HL-60/S4 (cell line): ENCODE data around the gene UGT1A10.
"Not testable (repeated sequence)": the region's sequence is repeated elsewhere in the genome, so short reads cannot be mapped to it uniquely, and the experiment has no call there.

Experiments used
- in situ Hi-C: fragments of 300-500 bp; cut with MboI; formaldehyde crosslinking; loops from 2 replicates; pipeline ENCODE4 v1.14.3; 2022; ENCODE audit warnings: low sequenced_read_pairs

Gene UGT1A10

GRCh38 chr2:233736868-233737653 lies 100.8 kb downstream of the UGT1A10 start:
- in situ Hi-C loops = not testable (repeated sequence)

DNA sequence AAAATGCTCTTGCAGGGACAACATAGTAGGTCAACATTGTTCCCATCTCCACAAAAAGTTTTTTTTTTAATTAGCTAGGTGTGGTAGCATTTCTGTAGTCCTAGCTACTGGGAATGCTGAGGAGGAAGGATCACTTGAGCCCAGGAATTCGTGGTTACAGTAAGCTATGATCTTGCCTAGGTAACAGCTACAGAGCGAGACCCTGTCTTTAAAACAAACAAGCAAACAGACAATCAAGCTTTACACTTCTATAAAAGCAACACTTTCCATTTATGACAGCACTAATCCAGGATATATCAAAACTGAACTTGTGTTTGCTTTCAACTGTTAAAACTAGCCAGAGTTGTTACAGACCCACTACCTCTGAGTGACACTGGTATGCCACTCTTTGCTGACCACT lies 104.6 kb downstream of the UGT1A10 start:
- in situ Hi-C loops = no loop called here

DNA sequence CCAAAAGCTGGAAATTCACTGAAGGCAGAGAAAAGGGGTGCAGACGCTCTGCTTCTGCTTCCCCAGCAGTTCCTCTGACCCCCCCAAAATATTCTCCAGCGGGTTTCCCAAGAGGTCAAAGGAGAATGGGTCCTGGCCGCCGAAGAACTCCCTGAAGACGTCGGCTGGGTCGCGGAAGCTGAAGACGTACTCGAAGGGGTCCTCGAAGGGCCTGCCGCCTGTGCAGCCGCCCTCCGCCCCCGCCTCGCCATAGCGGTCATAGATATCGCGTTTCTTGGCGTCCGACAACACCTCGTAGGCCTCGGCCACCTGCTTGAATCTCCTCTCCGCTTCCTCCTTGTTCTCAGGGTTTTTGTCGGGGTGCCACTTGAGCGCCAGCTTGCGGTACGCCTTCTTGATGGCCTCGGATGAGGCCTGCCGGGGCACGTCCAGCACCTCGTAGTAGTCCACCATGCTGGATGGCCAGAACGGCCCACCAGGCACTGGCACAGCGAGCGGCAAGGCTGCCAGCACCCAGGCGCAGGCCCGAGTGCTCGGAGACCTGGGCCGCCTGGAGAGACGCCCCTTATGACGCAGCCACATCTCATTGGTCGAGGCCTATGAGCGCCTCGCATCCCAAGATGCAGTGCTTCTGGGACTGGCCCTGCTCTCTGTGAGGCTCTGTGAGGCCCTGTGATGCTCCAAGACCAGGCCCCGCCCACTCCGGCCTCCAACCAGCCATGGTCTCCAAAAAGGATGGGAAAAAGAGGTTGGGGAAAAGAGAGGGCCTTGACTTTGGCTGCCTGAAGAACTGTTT lies 107.4 kb downstream of the UGT1A10 start:
- in situ Hi-C loops = no loop called here

- in situ Hi-C loops = no loop called here
Measured at GRCh38 chr2:233745073-233745755, 109.0 kb downstream of the UGT1A10 start.

GRCh38 chr2:233745838-233746237 lies 109.6 kb downstream of the UGT1A10 start:
- in situ Hi-C loops = not testable (repeated sequence)

DNA sequence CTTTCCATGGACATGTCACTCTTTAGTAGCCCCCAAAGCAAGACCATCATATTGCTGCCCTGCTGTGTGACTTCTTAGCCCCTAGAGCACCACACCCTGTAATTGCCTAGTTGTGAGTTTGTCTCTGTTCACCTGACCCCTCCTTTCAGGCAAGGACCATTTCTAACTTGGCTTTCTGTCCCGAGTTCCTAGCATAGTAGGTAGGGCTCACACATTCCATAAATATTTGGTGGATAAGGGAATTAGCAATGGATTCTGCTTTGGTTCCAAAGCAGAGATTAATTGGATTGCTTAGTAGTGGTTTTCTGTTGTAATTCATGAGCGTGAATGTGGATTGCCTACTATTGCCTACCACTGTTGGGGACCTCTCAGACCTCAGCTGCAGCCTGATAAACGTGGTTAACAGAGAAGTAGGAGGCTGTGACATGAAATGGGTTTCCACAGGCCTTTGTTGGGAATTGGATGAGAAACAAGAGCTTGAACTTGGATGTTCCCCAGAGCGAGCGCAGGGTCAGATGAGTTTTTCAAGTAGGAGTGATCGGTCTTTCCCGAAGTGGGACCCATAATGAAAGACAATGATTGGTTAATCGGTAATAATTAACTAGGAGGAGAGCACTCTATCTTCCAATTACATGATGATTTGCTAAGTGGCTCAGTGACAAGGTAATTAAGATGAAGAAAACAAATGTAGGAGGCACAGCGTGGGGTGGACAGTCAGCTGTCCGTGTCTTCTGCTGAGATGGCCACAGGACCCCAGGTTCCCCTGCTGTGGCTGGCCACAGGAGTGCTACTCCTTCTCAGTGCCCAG lies 110.4 kb downstream of the UGT1A10 start:
- in situ Hi-C loops = no loop called here

GRCh38 chr2:233747283-233747544 lies 111.0 kb downstream of the UGT1A10 start:
- in situ Hi-C loops = no loop called here

DNA sequence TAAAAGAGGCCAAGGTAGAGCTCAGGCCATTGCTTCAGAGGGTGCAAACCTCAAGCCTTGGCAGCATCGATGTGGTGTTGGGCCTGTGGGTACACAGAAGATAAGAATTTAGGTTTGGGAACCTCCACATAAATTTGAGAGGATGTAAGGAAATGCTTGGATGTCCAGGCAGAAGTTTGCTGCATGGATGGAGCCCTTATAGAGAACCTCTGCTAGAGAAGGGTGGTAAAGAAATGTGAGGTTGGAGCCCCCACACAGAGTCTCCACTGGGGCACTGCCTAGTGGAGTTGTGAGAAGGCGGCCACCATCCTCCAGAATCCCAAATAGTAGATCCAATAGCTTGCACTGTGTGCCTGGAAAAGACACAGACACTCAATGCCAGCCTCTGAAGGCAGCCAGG lies 114.4 kb downstream of the UGT1A10 start:
- in situ Hi-C loops = not testable (repeated sequence)

GRCh38 chr2:233751212-233752009 lies 115.2 kb downstream of the UGT1A10 start:
- in situ Hi-C loops = not testable (repeated sequence)

- in situ Hi-C loops = no loop called here
Measured at GRCh38 chr2:233754872-233755611, 118.8 kb downstream of the UGT1A10 start.

- in situ Hi-C loops = no loop called here
Measured at GRCh38 chr2:233756429-233757081, 120.3 kb downstream of the UGT1A10 start.

GRCh38 chr2:233758141-233758540 lies 121.9 kb downstream of the UGT1A10 start:
- in situ Hi-C loops = no loop called here

DNA sequence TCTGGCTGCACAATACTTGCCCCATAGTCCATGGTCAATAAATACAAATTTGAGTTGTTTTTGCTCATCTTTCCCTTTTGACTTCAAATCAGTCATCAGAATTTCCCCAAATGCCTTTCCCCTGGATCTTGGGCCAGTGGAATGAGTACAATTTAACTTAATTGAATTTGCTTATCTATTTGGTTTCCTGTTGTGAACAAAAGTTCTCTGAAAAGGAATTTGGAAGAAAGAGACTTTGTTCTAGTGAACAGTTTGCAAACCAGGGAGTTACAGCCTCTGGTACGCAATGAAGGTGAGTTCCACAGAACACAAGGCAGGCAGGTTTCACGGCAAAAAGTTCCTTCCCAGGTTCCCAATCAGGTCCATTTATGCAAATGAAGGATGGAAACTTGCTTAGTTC lies 122.6 kb downstream of the UGT1A10 start:
- in situ Hi-C loops = no loop called here

- in situ Hi-C loops = no loop called here
Measured at GRCh38 chr2:233760043-233760442, 123.8 kb downstream of the UGT1A10 start, which contains the start of gene UGT1A1. UGT1A1 (plus strand) TSS chr2:233760270; CDS start chr2:233760288, 18 bp downstream.

DNA sequence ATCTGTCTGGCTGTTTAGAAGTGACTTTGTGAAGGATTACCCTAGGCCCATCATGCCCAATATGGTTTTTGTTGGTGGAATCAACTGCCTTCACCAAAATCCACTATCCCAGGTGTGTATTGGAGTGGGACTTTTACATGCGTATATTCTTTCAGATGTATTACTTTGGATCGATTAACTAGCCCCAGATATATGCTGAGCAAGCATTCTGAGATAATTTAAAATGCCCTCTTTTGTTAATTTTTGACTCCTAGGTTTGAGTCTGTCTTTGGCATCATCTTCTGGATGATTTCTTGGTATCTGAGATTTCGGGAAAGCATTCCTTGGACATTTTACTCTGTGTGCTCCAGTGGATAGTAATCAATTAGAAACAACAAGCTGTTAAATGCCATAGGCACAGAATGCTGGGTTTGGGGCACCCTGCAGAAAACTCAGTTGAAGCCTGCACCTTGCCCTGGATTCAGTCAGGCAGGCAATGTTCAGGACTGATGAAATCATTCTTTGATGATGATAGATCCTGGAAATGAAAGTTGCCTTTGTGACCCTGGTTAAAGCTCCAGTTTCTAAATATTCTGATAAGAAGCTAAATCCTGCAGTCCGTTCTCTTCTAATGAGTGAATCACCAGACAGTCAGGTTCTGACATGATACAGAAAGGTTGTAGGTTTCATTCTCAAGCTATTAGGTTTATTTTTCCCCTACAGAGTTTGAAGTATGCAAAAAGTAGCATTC lies 125.0 kb downstream of the UGT1A10 start:
- in situ Hi-C loops = no loop called here

GRCh38 chr2:233764264-233764663 lies 128.0 kb downstream of the UGT1A10 start:
- in situ Hi-C loops = no loop called here

GRCh38 chr2:233764761-233765160 lies 128.5 kb downstream of the UGT1A10 start:
- in situ Hi-C loops = no loop called here

GRCh38 chr2:233766416-233766815 lies 130.2 kb downstream of the UGT1A10 start:
- in situ Hi-C loops = no loop called here
